HepG2 (cell line): Measurements from ENCODE around the gene FAM193A. TPM values are rescaled to one million over a fixed set of nuclear protein-coding genes. Genes with fewer than 3 reads are reported as not detected.

Source experiments
- ATAC-seq: fragments of 200-7000 bp; cut with Tn5 transposase; 3 replicates; pipeline ENCODE4 v1.9.1; 2020; ENCODE audit warnings: mild to moderate bottlenecking, moderate library complexity
- BruUV-seq: library from RNA; stranded (reverse); fragments of 400-500 nt; replicated peaks from 2 replicates; lab custom pipeline; 2021; lab: Mats Ljungman, UMichigan
- CTCF ChIA-PET: fragments of 300-600 bp; formaldehyde crosslinking; extraction: SDS; loops from one replicate; lab custom pipeline; 2021; ENCODE audit warnings: low total read pairs, inconsistent platforms, low intra/inter-chr PET ratio; lab: Yijun Ruan, JAX
- POLR2A ChIA-PET: fragments of 350-600 bp; sonication (Branson Sonifier 250); formaldehyde crosslinking; loops from one replicate; lab custom pipeline; 2020; ENCODE audit warnings: antibody characterized with exemption, inconsistent platforms; lab: Yijun Ruan, JAX
- DNase-seq: peaks from one replicate; pipeline ENCODE4 v3.0.0-alpha.2; 2015; ENCODE audit warnings: low spot score
- FAIRE-seq: peaks from 3 replicates; lab custom pipeline; 2011; peaks lifted over from hg19 to GRCh38; lab: Jason Lieb, UNC
- H2AFZ ChIP-seq: one replicate; pipeline ENCODE4 v1.6.1; 2011; ENCODE audit warnings: low read length, inconsistent platforms
- H3K27ac ChIP-seq: fragments of 300-600 bp; 3 replicates; pipeline ENCODE4 v1.8.0; 2011; ENCODE audit warnings: mixed run types, mild to moderate bottlenecking, mixed read lengths, low read length, inconsistent platforms; ENCODE audit not compliant: insufficient read depth; ENCODE audit errors: extremely low read length
- H3K27me3 ChIP-seq, 2 experiments: fragments of 200-600 bp in 1 of 2; 2 replicates in 1 of 2; 3 replicates in 1 of 2; pipeline versions ENCODE4 v1.6.0 to v1.8.0; 2011; ENCODE audit warnings: low read length in 2 of 2, mild to moderate bottlenecking in 2 of 2, moderate library complexity in 2 of 2, inconsistent platforms in 1 of 2; ENCODE audit not compliant: insufficient read depth in 2 of 2, control insufficient read depth in 1 of 2
- H3K36me3 ChIP-seq, 2 experiments: fragments of 200-600 bp in 1 of 2; replicated peaks in 1 of 2; 2 replicates in 1 of 2; 3 replicates in 1 of 2; pipeline versions ENCODE4 v1.5.1 to v1.8.0; 2011; ENCODE audit warnings: low read length in 2 of 2, inconsistent platforms in 1 of 2; ENCODE audit not compliant: insufficient read depth in 2 of 2, control insufficient read depth in 1 of 2
- H3K4me1 ChIP-seq: 2 replicates; pipeline ENCODE4 v1.5.1; 2012; ENCODE audit warnings: low read length, inconsistent platforms; ENCODE audit not compliant: insufficient read depth
- H3K4me2 ChIP-seq: 2 replicates; pipeline ENCODE4 v1.6.0; 2011; ENCODE audit warnings: low read depth, low read length, inconsistent platforms
- H3K4me3 ChIP-seq, 3 experiments: fragments of 200-600 bp in 1 of 3; sonication (generic), shearing (Covaris generic) in 1 of 3; replicated peaks in 1 of 3; 2 replicates each; pipeline ENCODE4 v1.5.1; 2011 to 2016; ENCODE audit warnings: low read length in 3 of 3, inconsistent platforms in 2 of 3, low read depth in 2 of 3, mild to moderate bottlenecking in 2 of 3, control low read depth in 1 of 3, mixed read lengths in 1 of 3; ENCODE audit not compliant: insufficient read depth in 1 of 3
- H3K79me2 ChIP-seq: one replicate; pipeline ENCODE4 v1.6.1; 2011; ENCODE audit warnings: low read length, inconsistent platforms; ENCODE audit not compliant: insufficient read depth
- H3K9ac ChIP-seq: 2 replicates; pipeline ENCODE4 v1.6.0; 2011; ENCODE audit warnings: mild to moderate bottlenecking, low read depth, low read length, inconsistent platforms; ENCODE audit not compliant: insufficient read depth
- H3K9me3 ChIP-seq: 2 replicates; pipeline ENCODE4 v1.5.1; 2012; ENCODE audit warnings: mild to moderate bottlenecking, low read length
- H4K20me1 ChIP-seq: 2 replicates; pipeline ENCODE4 v1.6.0; 2011; ENCODE audit warnings: inconsistent platforms, mild to moderate bottlenecking, low read length, moderate library complexity; ENCODE audit not compliant: insufficient read depth
- CSRNP1 ChIP-seq: sonication (generic); formaldehyde crosslinking; IDR thresholded peaks from 2 replicates; pipeline ENCODE4 v1.8.1; 2023; ENCODE audit warnings: mild to moderate bottlenecking, missing genetic modification reagents
- EEA1 ChIP-seq: sonication (generic); formaldehyde crosslinking; IDR thresholded peaks from 2 replicates; pipeline ENCODE4 v1.5.1; 2020; ENCODE audit warnings: mild to moderate bottlenecking, missing genetic modification reagents, borderline replicate concordance
- FOXC1 ChIP-seq: sonication (generic); formaldehyde crosslinking; IDR thresholded peaks from 2 replicates; pipeline ENCODE4 v1.8.0; 2022; ENCODE audit warnings: mild to moderate bottlenecking, missing genetic modification reagents, borderline replicate concordance
- GRHL1 ChIP-seq: sonication (generic); formaldehyde crosslinking; conservative IDR thresholded peaks from 2 replicates; pipeline ENCODE4 v1.8.0; 2022; ENCODE audit warnings: missing genetic modification reagents
- HNF1B ChIP-seq: sonication (generic); formaldehyde crosslinking; IDR thresholded peaks from 2 replicates; pipeline ENCODE4 v1.5.1; 2020; ENCODE audit warnings: mild to moderate bottlenecking, moderate library complexity, missing genetic modification reagents
- HNRNPK ChIP-seq: fragments of 200-400 bp; formaldehyde crosslinking; IDR thresholded peaks from 2 replicates; pipeline ENCODE4 v1.6.1; 2018; ENCODE audit warnings: low read length, low read depth, moderate library complexity, mild to moderate bottlenecking; ENCODE audit not compliant: poor library complexity, severe bottlenecking
- NFYB ChIP-seq: sonication (generic); formaldehyde crosslinking; IDR thresholded peaks from 2 replicates; pipeline ENCODE4 v1.4.0; 2020; ENCODE audit warnings: missing genetic modification reagents
- SP5 ChIP-seq: IDR thresholded peaks from 2 replicates; pipeline ENCODE4 v1.6.1; 2016; ENCODE audit warnings: low read depth, borderline replicate concordance
- YY1 ChIP-seq: IDR thresholded peaks from 2 replicates; pipeline ENCODE4 v1.6.1; 2011; ENCODE audit warnings: low read length, low read depth, moderate library complexity, mild to moderate bottlenecking; ENCODE audit not compliant: insufficient read depth, insufficient replicate concordance
- ZBTB38 ChIP-seq: sonication (generic); formaldehyde crosslinking; IDR thresholded peaks from 2 replicates; pipeline ENCODE4 v1.5.1; 2020; ENCODE audit warnings: mild to moderate bottlenecking, missing genetic modification reagents
- ZFX ChIP-seq: sonication (generic); formaldehyde crosslinking; IDR thresholded peaks from 2 replicates; pipeline ENCODE4 v1.4.0; 2020; ENCODE audit warnings: mild to moderate bottlenecking, low read depth, missing genetic modification reagents, moderate library complexity
- ZMYM2 ChIP-seq: sonication (generic); formaldehyde crosslinking; IDR thresholded peaks from 2 replicates; pipeline ENCODE4 v1.8.0; 2022; ENCODE audit warnings: mild to moderate bottlenecking, missing genetic modification reagents
- ZNF333 ChIP-seq: sonication (generic); formaldehyde crosslinking; IDR thresholded peaks from 2 replicates; pipeline ENCODE4 v1.4.0; 2020; ENCODE audit warnings: mild to moderate bottlenecking, missing genetic modification reagents, borderline replicate concordance
- ZNF556 ChIP-seq: sonication (generic); formaldehyde crosslinking; IDR thresholded peaks from 2 replicates; pipeline ENCODE4 v1.4.0; 2020; ENCODE audit warnings: mild to moderate bottlenecking, missing genetic modification reagents, borderline replicate concordance
- WGBS: methylation state at CpG from one replicate; pipeline ENCODE4 v1.1.6; 2017; ENCODE audit warnings: low lambda C conversion rate; 5-methylcytosine and 5-hydroxymethylcytosine counted together
- in situ Hi-C: cut with HindIII; loops from 2 replicates; pipeline ENCODE4 v1.10.0; 2017; ENCODE audit warnings: low pct_unique_long_range_greater_than_20kb; ENCODE audit not compliant: extremely low pct_ligation_motif_present
- intact Hi-C: fragments of 100-400 bp; cut with micrococcal nuclease; formaldehyde crosslinking; loops from one replicate; pipeline ENCODE4 v1.10.0; 2022; ENCODE audit not compliant: unreplicated experiment
- polyA plus RNA-seq, 8 experiments: library from polyadenylated mRNA; depleted of rRNA in 3 of 8; stranded (reverse) in 7 of 8; unstranded in 1 of 8; fragments of >200 nt; fragmentation: Illumina TruSeq in 4 of 8; extraction: Trizol in 4 of 8; gene quantifications; 2 replicates each; pipeline versions ENCODE4 v1.2.1 to v1.2.3, GENCODE V29; 2011 to 2016; ENCODE audit warnings: low read depth in 4 of 8, missing spikeins in 1 of 8, mixed read lengths in 1 of 8; ENCODE audit not compliant: insufficient read depth in 1 of 8
- total RNA-seq, 5 experiments: library from RNA; depleted of rRNA; stranded (reverse); fragments of >200 nt; fragmentation: Illumina TruSeq; extraction: Trizol; gene quantifications; 2 replicates each; pipeline ENCODE4 v1.2.3, GENCODE V29; 2016; ENCODE audit warnings: low read depth in 1 of 5

FAM193A gene
- total and polyA plus RNA-seq, 2 of the 13 experiments (the other 11 are each of a cell fraction or from before 2014, with no cell fraction given) = 5.7 to 8.7 TPM

- TF ChIP-seq CSRNP1 (CRISPR knock-in tag) = no peak
These were observed 219.6 kb downstream of the FAM193A start, which contains the start of gene TNIP2 (continued) for GRCh38 chr4:2755821-2756690.

- 0 out of 2 replicates have a peak overlapping the region, but pooled peaks have one; percentile 34 for H3K9ac ChIP-seq
- no peak overlapping the region for H2AFZ ChIP-seq
- H3K79me2 ChIP-seq = peaks cover 22% of the 10 kb centered on the region
- FAIRE-seq = no peak
- peak overlapping the region; percentile 15 to 55 (median 21); a peak in 3 of 6 replicates for H3K4me3 ChIP-seq
- H3K36me3 ChIP-seq = peaks cover 0 to 4% of the 10 kb centered on the region in 2 experiments; a peak in 1 of 5 replicates
- 80% methylated on average over 24 of the region's 25 CpGs for WGBS
- no peak for DNase-seq
- H3K4me2 ChIP-seq = peak overlapping the region; percentile 84
- H3K27ac ChIP-seq = no peak overlapping the region
- ATAC-seq = no peak
- H3K4me1 ChIP-seq = peaks cover 69% of the 10 kb centered on the region
- H3K9me3 ChIP-seq = no peaks in the 10 kb centered on the region
- in situ Hi-C loops (loop anchor here (5.0 kb wide), 1 partner anchor 35 kb away; the partner anchor contains the start of gene SH3BP2), intact Hi-C loops (loop anchor here (1.0 to 10.0 kb wide), 2 partner anchors 34 to 108 kb away; no protein-coding TSS in a partner anchor)
- CTCF ChIA-PET = no interaction called here
- BruUV-seq = no TSS peak
- POLR2A ChIA-PET = interaction anchor here (0.8 to 1.8 kb wide), 5 partner anchors 12 to 44 kb away, joined by 3 to 20 read pairs (median 5); partner anchors contain the start of gene SH3BP2
- H4K20me1 ChIP-seq = no peaks in the 10 kb centered on the region
- no peaks in the 10 kb centered on the region for H3K27me3 ChIP-seq
- TF ChIP-seq SP5 (CRISPR knock-in tag) (0 out of 2 replicates have a peak, but pooled peaks have one; percentile 27), GRHL1 (CRISPR knock-in tag) (no peak), NFYB (CRISPR knock-in tag) (0 out of 2 replicates have a peak, but pooled peaks have one; percentile 1), FOXC1 (no peak), ZNF556 (CRISPR knock-in tag) (0 out of 2 replicates have a peak, but pooled peaks have one; percentile 11), HNF1B (CRISPR knock-in tag) (0 out of 2 replicates have a peak, but pooled peaks have one; percentile 17), ZFX (CRISPR knock-in tag) (no peak), HNRNPK (no peak), EEA1 (CRISPR knock-in tag) (no peak), ZMYM2 (no peak; the same call in 1 of the 2 replicates), ZNF333 (CRISPR knock-in tag) (peak; percentile 62; the same call in 1 of the 2 replicates), YY1 (no peak), ZBTB38 (CRISPR knock-in tag) (peak; percentile 83)
These were observed 220.4 kb downstream of the FAM193A start for GRCh38 chr4:2756691-2757350.
